22Rv1 (cell line): Measurements from ENCODE around the gene CLIC4.

Source experiments
- H3K27ac ChIP-seq: fragments of 450-650 bp; 2 replicates; pipeline ENCODE4 v1.5.1; 2017
- CTCF ChIP-seq: fragments of 450-650 bp; IDR thresholded peaks from 2 replicates; pipeline ENCODE4 v1.5.1; 2017; ENCODE audit warnings: mild to moderate bottlenecking
- ZFX ChIP-seq: fragments of 450-650 bp; IDR thresholded peaks from 2 replicates; pipeline ENCODE4 v1.6.1; 2017; ENCODE audit warnings: antibody characterized with exemption, borderline replicate concordance

Gene CLIC4

DNA sequence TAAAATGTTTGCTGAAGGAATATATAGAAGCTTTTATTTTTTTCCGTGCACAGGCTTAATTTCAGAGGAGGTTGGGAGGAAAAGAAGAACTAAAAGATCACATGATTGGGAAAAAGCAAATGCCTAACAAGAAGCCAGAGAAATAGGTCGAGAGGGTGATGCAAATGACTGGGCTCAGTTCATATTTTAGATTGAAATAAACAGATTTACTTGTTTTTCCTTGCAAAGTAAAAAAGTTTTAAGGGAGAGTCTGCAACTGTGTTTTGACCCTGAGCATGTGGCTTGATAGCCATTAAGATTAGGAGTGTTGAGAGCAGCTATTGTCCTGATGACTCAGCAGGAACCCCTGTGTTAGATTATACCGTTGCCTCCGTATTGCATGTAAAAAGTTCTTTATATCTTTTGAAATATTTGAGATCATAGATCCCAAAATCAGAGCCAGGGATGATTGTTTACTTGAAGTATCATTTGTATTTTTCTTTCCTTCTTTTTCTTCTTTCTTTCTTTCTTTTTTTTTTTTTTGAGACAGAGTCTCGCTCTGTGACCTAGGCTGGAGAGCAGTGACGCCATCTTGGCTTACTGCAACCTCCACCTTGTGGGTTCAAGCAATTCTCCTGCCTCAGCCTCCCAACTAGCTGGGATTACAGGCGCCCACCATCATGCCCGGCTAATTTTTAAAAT lies 20.2 kb downstream of the CLIC4 start:
- TF ChIP-seq ZFX, result no peak
- TF ChIP-seq CTCF, result no peak
- no peak overlapping the region for H3K27ac ChIP-seq

GRCh38 chr1:24767351-24767750 lies 22.1 kb downstream of the CLIC4 start:
- no peak for TF ChIP-seq ZFX
- TF ChIP-seq CTCF, result no peak
- no peak overlapping the region for H3K27ac ChIP-seq

- no peak for TF ChIP-seq CTCF
- H3K27ac ChIP-seq, result peak overlapping the region; percentile 48; the same call in 1 of the 2 replicates
Observed at GRCh38 chr1:24768873-24769605, 23.8 kb downstream of the CLIC4 start.

GRCh38 chr1:24769656-24770651 lies 24.7 kb downstream of the CLIC4 start:
- TF ChIP-seq ZFX, result no peak
- TF ChIP-seq CTCF, result no peak
- H3K27ac ChIP-seq, result peak overlapping the region; percentile 48

DNA sequence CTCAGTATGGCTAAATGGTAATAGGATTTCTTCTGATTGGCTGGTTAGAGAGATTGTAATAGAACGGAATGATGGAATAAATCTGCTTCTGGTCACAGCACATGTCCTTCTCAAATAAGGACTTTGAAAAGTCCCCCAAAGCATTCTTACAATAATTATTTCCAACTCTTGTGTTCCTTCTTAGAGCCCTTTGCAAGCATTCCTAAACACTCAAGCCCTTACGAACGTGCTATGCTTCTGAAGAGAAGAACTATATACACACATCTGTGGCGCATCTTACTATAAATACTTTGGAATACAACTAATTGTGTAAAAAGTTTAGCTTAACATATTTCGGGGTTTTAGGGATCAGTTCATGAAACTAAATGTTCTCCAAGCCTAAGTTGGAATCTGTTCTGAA lies 25.6 kb downstream of the CLIC4 start:
- H3K27ac ChIP-seq, result peak overlapping the region; percentile 48
- TF ChIP-seq CTCF (no peak), ZFX (no peak)

DNA sequence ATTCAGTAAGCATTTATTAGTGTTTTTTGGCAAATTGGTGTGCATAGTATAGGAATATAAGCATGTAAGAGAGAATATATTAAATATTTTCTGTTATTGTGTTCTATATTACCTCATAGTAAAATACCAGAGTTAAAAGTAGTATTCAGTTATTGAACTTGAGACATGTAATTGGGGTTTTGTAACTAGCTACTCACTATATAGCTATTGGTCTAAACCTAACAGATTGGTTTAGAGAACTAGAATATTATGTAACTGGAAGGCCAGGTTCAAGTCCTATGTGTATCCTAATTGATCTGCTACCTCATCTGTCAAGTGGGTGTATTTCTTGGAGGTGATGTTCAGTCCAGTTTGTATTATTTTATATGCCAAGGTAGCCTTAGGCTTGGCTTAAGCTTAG lies 26.3 kb downstream of the CLIC4 start:
- TF ChIP-seq ZFX (no peak), CTCF (no peak)
- H3K27ac ChIP-seq, result no peak overlapping the region
